Anterior cingulate cortex (tissue), 58 donors: ENCODE measurements around the gene PGBD4.
"Not testable (repeated sequence)": the region's sequence is repeated elsewhere in the genome, so short reads cannot be mapped to it uniquely, and the experiment has no call there.

Source experiments
- DNase-seq, 58 donors: peaks; one replicate each; lab custom pipeline; 2025; lab: John Stamatoyannopoulos, UW

PGBD4 gene

DNA sequence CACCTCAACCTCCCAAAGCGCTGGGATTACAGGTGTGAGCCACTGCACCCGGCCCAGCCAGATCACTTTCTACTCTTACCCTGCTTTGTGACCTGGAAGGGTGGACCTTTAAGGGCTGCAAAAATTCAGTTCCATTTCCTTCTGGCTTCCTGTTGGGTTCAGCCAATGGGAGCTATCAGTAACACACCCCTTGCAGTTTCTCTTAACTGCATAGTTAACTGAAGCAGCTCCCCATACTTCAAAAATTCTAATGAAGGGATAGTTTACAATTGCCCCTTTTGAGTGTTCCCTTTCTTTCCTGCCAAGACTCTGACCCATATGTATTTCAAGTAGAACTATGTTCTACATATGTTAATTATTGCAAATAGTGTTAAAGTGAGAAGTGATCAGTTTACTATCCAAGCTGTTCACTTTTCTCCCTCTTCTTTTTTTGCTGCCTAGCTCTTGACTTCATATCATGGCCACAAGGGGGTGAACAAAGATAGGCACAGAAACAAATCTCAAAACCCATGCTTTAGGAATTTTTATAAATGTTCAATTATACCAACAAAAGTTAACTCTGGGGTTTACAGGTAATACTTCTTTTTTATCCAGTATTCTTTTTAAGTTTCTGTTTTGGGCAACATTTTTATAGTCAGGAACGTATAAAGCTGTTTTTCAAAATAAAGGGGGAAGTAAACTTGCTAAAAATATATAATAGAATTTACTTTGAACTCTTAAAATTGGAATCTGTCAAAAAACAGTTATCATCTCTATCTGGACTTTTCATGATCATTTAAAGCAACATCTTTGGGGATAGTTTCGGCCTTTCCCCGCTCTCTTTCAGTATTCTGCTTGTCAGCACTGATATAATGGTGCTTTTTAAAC lies 8.1 kb downstream of the PGBD4 start:
- peak in 1 of 58 donors; percentile 4 for DNase-seq

DNA sequence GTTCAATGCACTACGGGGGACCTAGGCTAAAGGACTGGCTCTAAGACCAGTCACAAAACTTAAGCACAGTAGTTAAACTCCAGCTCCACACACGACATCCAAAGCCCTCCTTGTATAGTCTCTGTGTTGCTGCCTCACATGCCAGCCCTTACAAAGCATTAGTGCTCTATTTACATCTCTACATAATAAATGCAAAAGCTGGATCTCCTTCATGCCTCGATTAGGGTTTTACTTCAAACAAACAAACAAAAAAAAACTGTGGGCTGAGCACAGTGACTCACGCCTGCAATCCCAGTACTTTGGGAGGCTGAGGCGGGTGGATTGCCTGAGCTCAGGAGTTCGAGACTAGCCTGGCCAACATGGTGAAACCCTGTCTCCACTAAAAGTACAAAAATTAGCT lies 9.6 kb downstream of the PGBD4 start:
- DNase-seq = no peak

DNA sequence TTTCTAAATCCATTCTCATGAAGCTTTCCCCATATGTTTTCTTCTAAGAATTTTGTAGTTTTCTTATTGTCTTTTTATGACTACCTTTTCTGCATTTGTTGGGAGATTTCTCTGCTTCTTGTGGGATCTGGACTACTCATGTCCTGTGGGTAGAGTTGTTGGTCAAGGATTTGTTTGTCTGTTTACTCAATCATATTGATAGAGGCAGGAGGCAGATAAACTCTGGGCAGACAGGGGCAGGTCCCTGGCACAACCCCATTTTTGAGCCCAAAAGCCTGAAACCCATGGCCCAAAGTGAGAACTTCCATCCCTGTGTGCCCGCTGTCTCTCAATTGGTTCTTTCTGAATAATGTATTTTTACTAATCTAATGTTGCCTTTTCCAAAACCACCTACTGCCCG lies 12.3 kb downstream of the PGBD4 start:
- DNase-seq = no peak

DNA sequence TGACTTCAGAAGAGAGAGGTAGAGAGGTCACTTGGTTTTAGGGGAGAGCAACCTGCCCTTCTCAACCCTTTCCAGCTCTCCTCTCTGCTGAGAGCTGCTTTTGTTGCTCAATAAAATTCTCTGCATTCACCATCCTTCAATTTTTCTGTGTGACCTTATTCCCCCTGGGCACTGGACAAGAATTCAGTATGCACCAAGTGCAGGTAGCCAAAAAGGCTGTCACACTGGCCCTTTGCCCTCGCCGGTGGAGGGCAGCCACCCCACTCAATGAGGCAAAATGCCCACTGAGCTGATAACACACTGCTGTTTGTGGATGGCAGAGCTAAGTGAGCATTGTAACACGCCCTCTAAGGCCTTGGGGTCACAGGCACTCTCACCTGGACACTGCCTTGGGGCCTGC lies 12.9 kb downstream of the PGBD4 start:
- no peak for DNase-seq

DNA sequence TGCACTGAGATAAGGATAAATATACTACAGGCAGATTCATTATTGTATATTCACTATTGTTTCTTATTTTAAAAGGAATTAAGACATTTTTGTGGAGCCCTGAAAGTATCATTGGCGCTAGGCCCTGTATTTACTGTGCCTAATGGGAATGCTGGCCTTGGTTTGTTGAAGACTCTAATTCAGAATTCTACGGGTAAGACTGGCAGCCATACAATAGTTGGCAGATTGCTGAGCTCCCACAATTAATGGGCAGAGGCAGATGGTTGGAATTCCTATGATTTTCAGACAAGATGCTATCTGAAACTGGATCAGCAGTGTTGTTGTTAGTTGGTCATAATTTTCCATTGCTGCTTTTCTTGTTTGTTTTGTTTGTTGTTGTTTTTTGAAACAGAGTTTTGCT lies 14.7 kb downstream of the PGBD4 start:
- DNase-seq = peak in 1 of 58 donors; percentile 9

DNA sequence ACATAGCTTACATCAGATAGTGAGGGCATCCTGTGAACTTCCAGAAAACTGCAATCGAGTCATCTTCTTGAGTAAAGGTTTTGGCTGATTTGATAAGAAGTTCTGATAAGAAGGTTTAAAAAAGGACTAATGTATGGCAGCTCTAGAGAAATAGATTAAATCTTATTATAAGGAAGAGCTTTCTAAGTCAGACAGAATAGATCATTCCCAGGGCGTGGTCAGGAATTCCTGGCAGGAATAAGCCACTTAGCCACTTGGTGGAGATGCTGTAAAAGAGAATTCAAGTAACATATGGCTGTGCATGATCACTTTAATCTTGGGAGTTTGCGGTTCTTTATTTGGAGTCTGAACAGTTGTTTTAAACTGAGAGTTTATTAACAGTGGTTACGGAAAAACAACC lies 17.4 kb downstream of the PGBD4 start:
- DNase-seq = no peak

DNA sequence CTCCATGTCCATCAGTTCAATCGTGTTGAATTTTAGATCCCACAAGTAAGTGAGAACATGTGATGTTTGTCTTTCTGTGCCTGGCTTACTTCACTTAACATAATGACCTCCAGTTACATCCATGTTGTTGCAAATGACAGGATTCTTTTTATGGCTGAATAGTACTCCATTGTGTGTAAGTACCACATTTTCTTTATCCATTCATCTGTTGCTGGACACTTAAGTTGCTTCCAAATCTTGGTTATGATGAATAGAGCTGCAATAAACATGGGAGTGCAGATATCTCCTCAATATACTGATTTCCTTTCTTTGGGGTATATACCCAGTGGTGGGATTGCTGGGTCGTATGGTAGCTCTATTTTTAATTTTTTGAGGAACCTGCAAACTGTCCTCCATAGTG lies 18.5 kb downstream of the PGBD4 start:
- not testable (repeated sequence) for DNase-seq

DNA sequence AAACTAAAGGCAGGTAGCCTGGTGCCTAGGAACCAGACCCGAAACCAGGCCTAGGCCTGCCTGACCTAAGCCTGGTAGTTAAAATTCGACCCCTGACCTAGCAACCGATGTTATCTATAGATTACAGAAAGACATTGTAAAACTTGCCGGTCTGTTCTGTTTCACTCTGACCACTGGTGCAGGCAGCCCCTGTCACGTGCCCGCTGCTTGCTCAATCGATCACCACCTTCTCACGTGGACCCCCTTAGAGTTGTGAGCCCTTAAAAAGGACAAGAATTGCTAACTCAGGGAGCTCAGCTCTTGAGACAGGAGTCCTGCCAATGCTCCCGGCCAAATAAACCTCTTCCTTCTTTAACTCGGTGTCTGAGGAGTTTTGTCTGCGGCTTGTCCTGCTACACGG lies 19.9 kb downstream of the PGBD4 start:
- DNase-seq = not testable (repeated sequence)

DNA sequence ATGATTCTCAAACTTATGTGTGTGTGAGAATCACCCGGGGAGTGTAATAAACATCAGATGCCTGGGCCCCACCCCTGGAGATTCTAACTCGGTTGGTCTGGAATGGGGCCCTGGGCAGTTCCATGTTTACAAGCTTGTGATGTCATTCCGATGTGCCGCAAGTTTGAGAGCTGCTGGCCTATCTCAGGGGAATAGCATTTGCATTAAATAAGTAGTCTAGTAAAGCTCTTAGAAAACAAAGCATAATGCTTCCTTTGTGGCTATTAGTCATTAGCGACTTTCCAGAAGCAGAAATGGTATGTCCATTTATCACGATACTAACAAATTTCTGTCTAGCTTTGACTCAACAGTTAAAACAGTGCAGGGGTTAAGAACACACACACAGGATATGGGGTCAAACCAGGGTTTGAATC lies 20.9 kb downstream of the PGBD4 start:
- no peak for DNase-seq

DNA sequence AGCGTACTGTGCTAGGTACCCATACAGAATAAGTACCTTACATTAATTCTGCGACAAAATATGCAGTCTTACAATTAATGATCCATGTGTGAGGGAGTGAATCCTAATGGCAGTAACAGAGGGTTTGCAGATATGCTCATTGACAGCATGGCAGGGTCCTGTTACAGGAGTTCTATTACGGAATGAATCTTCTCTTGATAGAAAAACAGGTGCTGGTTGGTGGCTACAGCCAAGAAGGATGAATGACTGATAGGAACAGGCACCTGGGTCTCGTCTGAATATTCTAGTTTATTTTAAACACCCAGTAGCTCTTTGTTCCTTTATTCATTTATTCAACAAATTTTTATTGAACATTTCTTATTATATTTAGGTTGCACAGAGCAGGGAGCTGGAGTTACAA lies 22.8 kb downstream of the PGBD4 start:
- DNase-seq = no peak

DNA sequence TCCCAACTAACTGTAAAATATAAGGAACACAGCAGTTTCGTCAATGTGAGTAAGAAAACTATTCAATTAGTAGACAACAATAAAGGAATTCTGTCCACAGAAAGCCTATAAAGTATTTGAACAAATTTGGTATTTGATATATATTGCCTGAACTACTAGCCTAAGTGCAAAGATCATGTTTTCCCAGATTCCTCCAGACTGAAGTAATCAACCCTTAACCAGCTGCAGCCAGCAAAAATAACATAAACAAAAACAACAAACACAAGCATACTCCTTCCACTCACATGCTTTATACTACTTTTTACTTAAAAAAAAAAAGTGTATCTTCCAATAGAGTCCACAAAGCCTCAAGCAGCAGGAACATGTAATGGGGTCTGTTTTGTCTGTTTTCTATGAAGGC lies 24.1 kb downstream of the PGBD4 start:
- DNase-seq = no peak

DNA sequence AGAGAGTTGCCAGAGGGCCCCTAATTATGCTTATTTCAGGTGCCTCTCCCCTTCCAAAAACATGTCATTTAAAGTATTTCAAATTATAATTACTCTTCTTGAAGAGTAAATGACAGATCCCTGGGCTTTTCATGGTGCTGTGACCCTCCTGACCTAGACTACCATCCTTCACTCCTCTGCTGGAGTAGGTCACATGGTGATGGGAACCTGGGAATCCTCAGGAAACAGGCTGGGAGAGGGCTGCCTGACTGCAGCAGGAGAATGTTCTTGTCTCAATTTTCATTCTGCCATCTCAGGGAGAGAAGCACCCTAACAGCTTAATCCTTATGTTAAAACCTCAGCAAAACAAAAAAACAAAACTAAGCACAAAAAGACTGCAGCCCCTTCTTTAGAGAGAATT lies 24.6 kb downstream of the PGBD4 start:
- no peak for DNase-seq

DNA sequence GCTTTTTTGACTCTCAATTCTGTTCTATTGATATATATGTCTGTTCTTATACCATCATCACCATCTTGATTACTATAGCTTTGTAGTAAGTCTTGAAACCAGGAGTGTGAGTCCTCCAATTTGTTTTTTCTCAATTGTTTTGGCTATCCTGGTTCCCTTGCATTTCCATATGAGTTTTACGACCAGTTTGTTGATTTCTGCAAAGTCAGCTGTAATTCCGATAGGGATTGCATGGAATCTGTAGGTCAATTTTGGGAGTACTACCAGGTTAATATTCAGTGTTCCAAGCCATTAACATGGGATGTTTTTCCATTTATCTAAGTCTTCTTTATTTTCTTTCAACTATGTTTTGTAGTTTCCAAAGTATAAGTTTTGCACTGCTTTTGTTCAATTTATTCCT lies 27.0 kb downstream of the PGBD4 start:
- no peak for DNase-seq

DNA sequence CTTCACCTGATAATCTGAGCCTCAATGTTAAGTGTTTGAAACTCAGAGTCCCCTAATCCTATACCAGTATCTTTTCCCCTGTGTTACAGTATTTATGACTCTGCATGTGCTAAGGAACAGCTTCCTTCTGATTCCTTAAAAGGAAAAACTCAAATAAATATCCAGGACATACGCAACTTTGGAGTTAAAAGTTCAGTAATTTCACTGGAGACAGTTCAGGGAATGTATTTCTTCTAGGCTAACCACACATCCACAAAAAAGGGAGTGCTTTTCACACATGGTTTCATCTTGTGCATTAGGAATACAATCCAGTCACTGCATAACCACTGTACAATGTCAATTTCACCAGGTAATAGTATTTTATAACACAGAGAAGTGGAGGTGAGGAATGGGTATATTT lies 31.0 kb downstream of the PGBD4 start:
- no peak for DNase-seq

DNA sequence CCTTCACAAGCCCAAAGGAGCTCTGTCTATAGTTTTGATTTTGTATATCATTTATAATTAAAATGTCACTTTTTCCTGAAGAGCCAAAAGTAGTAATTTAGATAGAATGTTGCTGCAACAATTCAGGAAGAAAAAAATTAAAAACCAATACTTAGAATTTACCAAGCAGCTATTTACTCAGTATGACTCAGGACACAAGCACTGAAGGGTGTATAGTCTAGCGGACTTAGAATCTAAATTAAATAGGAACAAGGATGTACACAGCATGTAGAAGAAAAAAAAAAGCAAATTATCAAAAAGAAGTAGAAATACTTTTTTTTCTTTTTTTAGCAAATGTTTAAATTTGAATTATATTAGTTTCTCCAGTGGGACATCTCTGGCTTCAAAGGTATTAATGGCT lies 31.6 kb downstream of the PGBD4 start:
- DNase-seq = no peak

DNA sequence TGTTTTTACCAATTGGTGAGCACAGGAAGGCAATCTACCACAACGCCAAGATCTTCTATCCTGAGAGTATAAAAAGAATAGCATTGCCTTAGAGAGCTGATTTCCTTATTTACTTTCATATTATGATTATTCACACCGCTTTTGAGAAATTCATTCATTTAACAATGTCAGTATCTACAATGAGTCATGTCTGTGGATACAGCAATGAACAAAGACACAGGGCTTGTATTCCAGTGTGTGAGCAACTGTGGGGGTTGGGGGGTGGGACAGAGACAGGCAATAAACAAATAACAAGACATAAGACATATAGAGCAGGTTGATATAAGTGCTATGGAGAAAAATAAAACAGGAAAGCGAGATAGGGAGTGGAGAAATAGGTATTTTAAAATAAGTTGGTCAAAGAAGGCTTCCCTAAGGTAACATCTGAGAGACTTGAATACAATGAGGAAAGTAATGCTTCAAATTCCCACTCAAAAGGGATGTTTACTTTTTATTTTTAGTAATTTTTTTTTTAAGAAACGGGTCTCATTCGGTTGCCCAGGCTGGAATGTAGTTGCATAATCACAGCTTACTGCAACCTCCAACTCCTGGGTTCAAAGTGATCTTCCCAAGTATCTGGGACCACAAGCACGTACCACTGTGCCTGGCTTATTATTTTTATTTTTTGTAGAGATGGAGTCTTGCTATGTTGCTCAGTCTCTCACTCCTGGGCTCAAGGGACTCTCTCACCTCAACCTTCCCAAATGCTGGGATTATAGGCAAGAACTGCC lies 45.7 kb downstream of the PGBD4 start:
- no peak for DNase-seq

DNA sequence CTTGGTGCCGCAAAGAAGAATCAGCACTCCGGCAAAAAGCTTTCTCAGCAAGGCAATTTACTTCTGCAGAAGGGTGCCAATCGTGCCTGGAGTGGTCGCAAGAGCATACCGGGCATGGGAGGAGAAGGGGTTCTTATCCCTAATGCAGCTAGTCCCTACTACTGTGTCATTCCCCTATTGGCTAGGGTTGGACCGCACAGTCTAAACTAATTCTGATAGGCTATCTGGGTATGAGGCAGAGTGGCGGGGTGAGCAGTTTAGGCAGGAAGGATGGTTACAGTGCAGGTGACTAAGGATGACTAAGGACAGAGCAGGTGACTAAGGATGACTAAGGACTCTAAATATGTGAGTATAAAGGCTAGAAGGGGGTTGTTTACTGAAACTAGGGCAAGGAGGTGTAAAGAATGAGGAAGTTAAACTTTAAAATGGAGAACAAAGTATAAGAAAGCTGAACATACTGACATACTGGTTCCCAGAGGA lies 52.9 kb downstream of the PGBD4 start:
- DNase-seq = no peak

DNA sequence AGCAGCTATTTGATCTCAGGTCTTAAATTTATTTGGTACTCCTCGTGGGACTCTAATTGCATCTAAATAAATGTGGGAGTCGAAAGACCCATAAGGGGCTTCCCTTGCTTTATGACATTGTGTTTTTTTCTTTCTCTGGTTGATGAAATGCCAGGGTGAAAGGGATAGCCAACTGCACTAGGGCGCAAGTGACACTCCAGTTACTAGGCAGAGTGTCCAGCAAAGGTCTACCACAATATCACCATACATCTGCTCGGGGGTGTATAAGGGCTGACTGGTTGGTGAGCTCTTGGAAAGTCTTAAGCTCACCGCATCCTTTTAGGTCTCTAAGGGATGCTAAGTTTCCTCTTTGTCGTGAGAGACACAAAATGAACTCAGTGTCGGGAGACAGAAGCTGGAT lies 54.0 kb downstream of the PGBD4 start:
- no peak for DNase-seq
